PC-3 (cell line): Measurements from ENCODE around the gene USP1.

ENCODE experiments used
- EZH2 ChIP-seq: fragments of 300-600 bp; sonication (generic); IDR thresholded peaks from one replicate; pipeline ENCODE4 v1.6.1; 2017; ENCODE audit warnings: antibody characterized with exemption, mild to moderate bottlenecking, low read length; ENCODE audit not compliant: unreplicated experiment
- TF ChIP-seq, protein P1 (sequence below): fragments of 300-600 bp; sonication (generic); conservative IDR thresholded peaks from 2 replicates; pipeline ENCODE4 v1.5.1; 2017; ENCODE audit warnings: antibody characterized with exemption, low read depth, mild to moderate bottlenecking, low read length

DNA sequence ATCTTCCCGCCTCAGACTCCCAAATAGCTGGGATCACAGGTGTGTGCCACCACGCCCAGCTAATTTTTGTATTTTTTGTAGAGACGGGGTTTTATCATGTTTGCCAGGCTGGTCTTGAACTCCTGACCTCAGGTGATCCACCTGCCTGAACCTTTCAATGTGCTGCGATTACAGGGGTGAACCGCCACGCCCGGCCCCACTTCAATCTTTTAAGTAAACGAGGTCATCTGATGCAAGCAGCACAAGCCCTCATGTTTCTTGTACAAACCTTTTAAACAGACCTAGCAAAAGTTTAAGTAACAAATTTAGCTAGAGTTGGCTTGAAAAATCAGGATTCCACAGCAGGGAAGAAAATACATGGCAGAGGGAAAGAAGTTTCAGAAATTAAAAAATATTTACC is 21.2 kb upstream of the USP1 start:
- TF ChIP-seq, protein P1, sequence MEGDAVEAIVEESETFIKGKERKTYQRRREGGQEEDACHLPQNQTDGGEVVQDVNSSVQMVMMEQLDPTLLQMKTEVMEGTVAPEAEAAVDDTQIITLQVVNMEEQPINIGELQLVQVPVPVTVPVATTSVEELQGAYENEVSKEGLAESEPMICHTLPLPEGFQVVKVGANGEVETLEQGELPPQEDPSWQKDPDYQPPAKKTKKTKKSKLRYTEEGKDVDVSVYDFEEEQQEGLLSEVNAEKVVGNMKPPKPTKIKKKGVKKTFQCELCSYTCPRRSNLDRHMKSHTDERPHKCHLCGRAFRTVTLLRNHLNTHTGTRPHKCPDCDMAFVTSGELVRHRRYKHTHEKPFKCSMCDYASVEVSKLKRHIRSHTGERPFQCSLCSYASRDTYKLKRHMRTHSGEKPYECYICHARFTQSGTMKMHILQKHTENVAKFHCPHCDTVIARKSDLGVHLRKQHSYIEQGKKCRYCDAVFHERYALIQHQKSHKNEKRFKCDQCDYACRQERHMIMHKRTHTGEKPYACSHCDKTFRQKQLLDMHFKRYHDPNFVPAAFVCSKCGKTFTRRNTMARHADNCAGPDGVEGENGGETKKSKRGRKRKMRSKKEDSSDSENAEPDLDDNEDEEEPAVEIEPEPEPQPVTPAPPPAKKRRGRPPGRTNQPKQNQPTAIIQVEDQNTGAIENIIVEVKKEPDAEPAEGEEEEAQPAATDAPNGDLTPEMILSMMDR, result no peak
- no peak for TF ChIP-seq EZH2
